H7 (cell line): ENCODE measurements around the gene SPEM2. TPM values are rescaled to one million over a fixed set of nuclear protein-coding genes. Genes with fewer than 3 reads are reported as not detected.
A peak's percentile ranks its signal among the peaks of the same experiment; 100 is the strongest.

Experiments
- DNase-seq: peaks from one replicate; pipeline ENCODE4 v3.0.0; 2012
- H3K27me3 ChIP-seq: 2 replicates; pipeline ENCODE4 v1.6.0; 2011; ENCODE audit warnings: mild to moderate bottlenecking, low read length; ENCODE audit not compliant: control insufficient read depth, insufficient read depth
- H3K36me3 ChIP-seq: replicated peaks from 2 replicates; pipeline ENCODE4 v1.5.1; 2011; ENCODE audit warnings: low read length; ENCODE audit not compliant: control insufficient read depth, insufficient read depth
- H3K4me3 ChIP-seq: 2 replicates; pipeline ENCODE4 v1.5.1; 2011; ENCODE audit warnings: low read depth, mild to moderate bottlenecking, control low read depth, low read length, moderate library complexity; ENCODE audit not compliant: insufficient read depth
- total RNA-seq: library from RNA; depleted of rRNA; stranded (reverse); fragments of >200 nt; shearing (Covaris generic); gene quantifications from 2 replicates; pipeline ENCODE4 v1.2.3, GENCODE V29; 2014; rRNA removed

The SPEM2 gene
- not detected in 2 replicates for total RNA-seq

GRCh38 chr17:7425316-7425715 is at the start of gene SPEM2:
Gene SPEM2 (plus strand): TSS chr17:7425616. CDS start chr17:7425689, 73 bp downstream.
- H3K4me3 ChIP-seq, result no peak within 1 kb of the TSS
- no peaks in the 10 kb centered on the region for H3K27me3 ChIP-seq
- H3K36me3 ChIP-seq, result no peaks in the 10 kb centered on the region
- DNase-seq, result no peak

GRCh38 chr17:7379134-7379533 is 46.3 kb upstream of the SPEM2 start:
- no peak for DNase-seq
- Histone ChIP-seq H3K27me3 (peaks cover 43% of the 10 kb centered on the region), H3K4me3 (no peak overlapping the region), H3K36me3 (no peaks in the 10 kb centered on the region)

GRCh38 chr17:7380321-7380720 is 45.1 kb upstream of the SPEM2 start:
- Histone ChIP-seq H3K27me3 (peaks cover 50% of the 10 kb centered on the region), H3K36me3 (no peaks in the 10 kb centered on the region), H3K4me3 (peak overlapping the region; percentile 57)
- DNase-seq, result no peak

- Histone ChIP-seq H3K27me3 (peaks cover 50% of the 10 kb centered on the region), H3K36me3 (no peaks in the 10 kb centered on the region), H3K4me3 (peak within 1 kb of the TSS; percentile 57)
- DNase-seq, result peak; percentile 93
Measured at GRCh38 chr17:7380855-7381683, 44.3 kb upstream of the SPEM2 start, which contains the start of gene TNK1. Gene TNK1 (plus strand): TSS chr17:7381089. CDS start chr17:7382927, 1,838 bp downstream.

GRCh38 chr17:7382901-7383300 is 42.5 kb upstream of the SPEM2 start:
- DNase-seq, result peak; percentile 52
- Histone ChIP-seq H3K4me3 (no peak overlapping the region), H3K36me3 (peaks cover 1% of the 10 kb centered on the region; the same call in 1 of the 2 replicates), H3K27me3 (peaks cover 50% of the 10 kb centered on the region)

GRCh38 chr17:7383371-7383741 is 42.1 kb upstream of the SPEM2 start:
- DNase-seq, result no peak

GRCh38 chr17:7383742-7384488 is 41.5 kb upstream of the SPEM2 start:
- H3K27me3 ChIP-seq, result peaks cover 50% of the 10 kb centered on the region
- DNase-seq, result peak; percentile 99

More at GRCh38 chr17:7383371-7383741, 42.1 kb upstream of the SPEM2 start:
- Histone ChIP-seq H3K27me3 (peaks cover 50% of the 10 kb centered on the region), H3K36me3 (peaks cover 2% of the 10 kb centered on the region; the same call in 1 of the 2 replicates), H3K4me3 (peak overlapping the region; percentile 49; the same call in 1 of the 2 replicates)

GRCh38 chr17:7384489-7385081 is 40.8 kb upstream of the SPEM2 start:
- Histone ChIP-seq H3K27me3 (peaks cover 46% of the 10 kb centered on the region), H3K4me3 (peak overlapping the region; percentile 49), H3K36me3 (peaks cover 6% of the 10 kb centered on the region)
- no peak for DNase-seq

More at GRCh38 chr17:7383742-7384488, 41.5 kb upstream of the SPEM2 start:
- Histone ChIP-seq H3K4me3 (peak overlapping the region; percentile 49), H3K36me3 (peaks cover 2% of the 10 kb centered on the region; the same call in 1 of the 2 replicates)

GRCh38 chr17:7388856-7389255 is 36.6 kb upstream of the SPEM2 start:
- Histone ChIP-seq H3K27me3 (peaks cover 8% of the 10 kb centered on the region), H3K36me3 (peaks cover 13% of the 10 kb centered on the region), H3K4me3 (no peak overlapping the region)
- peak; percentile 13 for DNase-seq

- DNase-seq, result peak; percentile 48
- Histone ChIP-seq H3K36me3 (peaks cover 13% of the 10 kb centered on the region), H3K4me3 (no peak overlapping the region), H3K27me3 (no peaks in the 10 kb centered on the region)
Measured at GRCh38 chr17:7389924-7390910, 35.2 kb upstream of the SPEM2 start.

- peak; percentile 17 for DNase-seq
- no peaks in the 10 kb centered on the region for H3K27me3 ChIP-seq
- H3K36me3 ChIP-seq, result peaks cover 13% of the 10 kb centered on the region
- H3K4me3 ChIP-seq, result no peak overlapping the region
Measured at GRCh38 chr17:7391307-7391706, 34.1 kb upstream of the SPEM2 start.

- no peaks in the 10 kb centered on the region for H3K27me3 ChIP-seq
- H3K36me3 ChIP-seq, result peaks cover 12% of the 10 kb centered on the region
- peak overlapping the region; percentile 68; the same call in 1 of the 2 replicates for H3K4me3 ChIP-seq
- DNase-seq, result peak; percentile 81
Measured at GRCh38 chr17:7392696-7393612, 32.5 kb upstream of the SPEM2 start.
